Measurements from ENCODE around the gene PYDC2. TPM values are rescaled to one million over a fixed set of nuclear protein-coding genes. Genes with fewer than 3 reads are reported as not detected.

The PYDC2 gene
- total RNA-seq, 1 donor: not detected

DNA sequence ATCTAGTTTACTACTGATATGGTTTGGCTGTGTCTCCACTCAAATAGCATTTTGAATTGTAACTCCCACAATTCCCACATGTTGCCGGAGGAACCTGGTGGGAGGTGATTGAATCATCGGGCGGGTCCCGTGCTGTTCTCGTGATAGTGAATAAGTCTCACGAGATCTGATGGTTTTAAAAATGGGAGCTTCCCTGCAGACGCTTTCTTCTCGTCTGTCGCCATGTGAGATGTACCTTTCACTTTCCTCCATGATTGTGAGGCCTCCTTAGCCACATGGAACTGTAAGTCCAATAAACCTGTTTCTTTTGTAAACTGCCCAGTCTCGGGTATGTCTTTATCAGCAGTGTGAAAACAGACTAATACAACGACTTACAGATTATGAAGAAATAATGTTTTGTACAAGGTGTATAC lies 35.6 kb upstream of the PYDC2 start:
- H2AFZ ChIP-seq (ENCODE audit: low read length): no peak overlapping the region

DNA sequence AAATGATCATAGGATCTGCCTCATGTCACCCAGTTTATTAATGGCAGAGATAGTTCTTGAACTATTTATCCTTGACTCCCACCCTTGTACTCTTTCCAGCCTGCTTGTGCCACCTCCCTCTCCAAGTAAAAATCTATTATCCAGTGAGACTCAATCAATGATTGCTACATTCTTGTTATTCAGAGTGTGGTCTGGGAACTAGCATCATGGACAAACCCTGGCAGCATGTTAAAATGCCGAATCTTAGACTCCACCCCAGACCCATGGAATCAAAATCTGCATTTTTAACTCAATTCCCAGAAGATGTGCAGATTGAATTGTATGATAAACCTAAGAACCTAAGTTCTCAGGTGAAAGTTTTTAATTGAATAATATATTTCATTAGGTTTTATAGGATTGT lies 34.7 kb upstream of the PYDC2 start:
- Histone ChIP-seq H3K27me3 (ENCODE audit: insufficient read depth, low read length) (no peaks in the 10 kb centered on the region), H3K79me2 (ENCODE audit: insufficient read depth, low read length) (no peaks in the 10 kb centered on the region), H3K27ac (ENCODE audit: low read depth, low read length) (no peak overlapping the region), H3K9me3 (ENCODE audit: low read depth, low read length) (no peaks in the 10 kb centered on the region), H4K20me1 (ENCODE audit: insufficient read depth, low read length) (no peaks in the 10 kb centered on the region), H3K4me3 (ENCODE audit: insufficient read depth, low read length) (no peak overlapping the region), H3K4me1 (ENCODE audit: insufficient read depth, low read length) (no peaks in the 10 kb centered on the region), H3K36me3 (ENCODE audit: insufficient read depth, low read length) (no peaks in the 10 kb centered on the region), H2AFZ (ENCODE audit: low read length) (no peak overlapping the region), H3K4me2 (ENCODE audit: insufficient read depth, low read length) (no peak overlapping the region)
- DNase-seq (ENCODE audit: insufficient read length, low spot score, missing footprints): no peak
- TF ChIP-seq CTCF (IDR thresholded peaks at IDR 0.05; ENCODE audit: extremely low read depth, low read depth, low read length): no peak

More for the DNA sequence above, 35.6 kb upstream of the PYDC2 start:
- Histone ChIP-seq H3K4me3 (ENCODE audit: insufficient read depth, low read length) (no peak overlapping the region), H3K27ac (ENCODE audit: low read depth, low read length) (no peak overlapping the region), H3K79me2 (ENCODE audit: insufficient read depth, low read length) (no peaks in the 10 kb centered on the region), H4K20me1 (ENCODE audit: insufficient read depth, low read length) (no peaks in the 10 kb centered on the region), H3K4me1 (ENCODE audit: insufficient read depth, low read length) (no peaks in the 10 kb centered on the region), H3K4me2 (ENCODE audit: insufficient read depth, low read length) (no peak overlapping the region), H3K27me3 (ENCODE audit: insufficient read depth, low read length) (no peaks in the 10 kb centered on the region), H3K36me3 (ENCODE audit: insufficient read depth, low read length) (no peaks in the 10 kb centered on the region), H3K9me3 (ENCODE audit: low read depth, low read length) (no peaks in the 10 kb centered on the region)
- no peak for DNase-seq (ENCODE audit: insufficient read length, low spot score, missing footprints)
- no peak for TF ChIP-seq CTCF (IDR thresholded peaks at IDR 0.05; ENCODE audit: extremely low read depth, low read depth, low read length)

- H3K4me2 ChIP-seq (ENCODE audit: insufficient read depth, low read length): no peak overlapping the region
- H3K9me3 ChIP-seq (ENCODE audit: low read depth, low read length): no peaks in the 10 kb centered on the region
- no peak overlapping the region for H3K27ac ChIP-seq (ENCODE audit: low read depth, low read length)
- H3K79me2 ChIP-seq (ENCODE audit: insufficient read depth, low read length): no peaks in the 10 kb centered on the region
- H4K20me1 ChIP-seq (ENCODE audit: insufficient read depth, low read length): no peaks in the 10 kb centered on the region
- TF ChIP-seq CTCF (IDR thresholded peaks at IDR 0.05; ENCODE audit: extremely low read depth, low read depth, low read length): no peak
- H3K4me3 ChIP-seq (ENCODE audit: insufficient read depth, low read length): no peak overlapping the region
- H3K4me1 ChIP-seq (ENCODE audit: insufficient read depth, low read length): no peaks in the 10 kb centered on the region
- no peak for DNase-seq (ENCODE audit: insufficient read length, low spot score, missing footprints)
- no peaks in the 10 kb centered on the region for H3K27me3 ChIP-seq (ENCODE audit: insufficient read depth, low read length)
- no peaks in the 10 kb centered on the region for H3K36me3 ChIP-seq (ENCODE audit: insufficient read depth, low read length)
- H2AFZ ChIP-seq (ENCODE audit: low read length): no peak overlapping the region
Measured at GRCh38 chr3:191428177-191428576, 32.8 kb upstream of the PYDC2 start.

GRCh38 chr3:191430103-191430502 lies 30.9 kb upstream of the PYDC2 start:
- Histone ChIP-seq H3K4me1 (ENCODE audit: insufficient read depth, low read length) (no peaks in the 10 kb centered on the region), H3K4me2 (ENCODE audit: insufficient read depth, low read length) (no peak overlapping the region), H4K20me1 (ENCODE audit: insufficient read depth, low read length) (no peaks in the 10 kb centered on the region), H2AFZ (ENCODE audit: low read length) (no peak overlapping the region), H3K36me3 (ENCODE audit: insufficient read depth, low read length) (no peaks in the 10 kb centered on the region), H3K4me3 (ENCODE audit: insufficient read depth, low read length) (no peak overlapping the region), H3K79me2 (ENCODE audit: insufficient read depth, low read length) (no peaks in the 10 kb centered on the region), H3K27ac (ENCODE audit: low read depth, low read length) (no peak overlapping the region), H3K27me3 (ENCODE audit: insufficient read depth, low read length) (no peaks in the 10 kb centered on the region), H3K9me3 (ENCODE audit: low read depth, low read length) (no peaks in the 10 kb centered on the region)
- no peak for TF ChIP-seq CTCF (IDR thresholded peaks at IDR 0.05; ENCODE audit: extremely low read depth, low read depth, low read length)
- no peak for DNase-seq (ENCODE audit: insufficient read length, low spot score, missing footprints)
